SK-N-SH (cell line): ENCODE measurements around the gene RNF11. TPM values are rescaled to one million over a fixed set of nuclear protein-coding genes. Genes with fewer than 3 reads are reported as not detected.

ENCODE experiments used
- CTCF ChIA-PET: fragments of 300-600, 350-600 bp; formaldehyde crosslinking; extraction: SDS; loops from one replicate; lab custom pipeline; 2021; lab: Yijun Ruan, JAX
- POLR2A ChIA-PET: fragments of 350-600 bp; sonication (Branson Sonifier 250); formaldehyde crosslinking; extraction: SDS; loops from one replicate; lab custom pipeline; 2020; ENCODE audit warnings: antibody characterized with exemption, inconsistent platforms; lab: Yijun Ruan, JAX
- DNase-seq: peaks from one replicate; pipeline ENCODE4 v3.0.0; 2012
- H2AFZ ChIP-seq: fragments of 200-600 bp; sonication (generic); 2 replicates; pipeline ENCODE4 v1.8.1; 2016; ENCODE audit warnings: antibody characterized with exemption, mild to moderate bottlenecking, low read depth
- H3F3A ChIP-seq: fragments of 200-600 bp; sonication (generic); replicated peaks from 2 replicates; pipeline ENCODE3; 2016; ENCODE audit warnings: antibody characterized with exemption, mild to moderate bottlenecking; ENCODE audit not compliant: insufficient read depth
- H3K27ac ChIP-seq, 2 experiments: fragments of 200-500 bp in 1 of 2; fragments of 200-600 bp in 1 of 2; sonication (Bioruptor generic) in 1 of 2; sonication (generic), shearing (Covaris generic) in 1 of 2; 2 replicates each; pipeline versions ENCODE4 v1.5.1 to v1.6.1; 2014 to 2016; ENCODE audit warnings: low read depth in 2 of 2, inconsistent platforms in 1 of 2, low read length in 1 of 2, mild to moderate bottlenecking in 1 of 2, mixed read lengths in 1 of 2
- H3K27me3 ChIP-seq: fragments of 200-600 bp; sonication (generic), shearing (Covaris generic); 2 replicates; pipeline ENCODE4 v1.6.1; 2016; ENCODE audit warnings: mixed run types; ENCODE audit not compliant: insufficient read depth
- H3K36me3 ChIP-seq, 2 experiments: fragments of 200-500 bp in 1 of 2; fragments of 200-600 bp in 1 of 2; sonication (Bioruptor generic) in 1 of 2; sonication (generic) in 1 of 2; replicated peaks in 1 of 2; 2 replicates each; pipeline versions ENCODE3 to v1.5.1; 2014 to 2016; ENCODE audit warnings: low read length in 1 of 2, mild to moderate bottlenecking in 1 of 2; ENCODE audit not compliant: insufficient read depth in 2 of 2, control insufficient read depth in 1 of 2
- H3K4me1 ChIP-seq, 2 experiments: fragments of 200-500 bp in 1 of 2; fragments of 200-600 bp in 1 of 2; sonication (Bioruptor generic) in 1 of 2; sonication (generic), shearing (Covaris generic) in 1 of 2; 2 replicates each; pipeline versions ENCODE4 v1.5.1 to v1.6.1; 2014 to 2016; ENCODE audit warnings: low read depth in 1 of 2, low read length in 1 of 2, mixed run types in 1 of 2; ENCODE audit not compliant: insufficient read depth in 2 of 2, control insufficient read depth in 1 of 2
- H3K4me2 ChIP-seq: fragments of 200-600 bp; sonication (generic), shearing (Covaris generic); 2 replicates; pipeline ENCODE4 v1.6.1; 2017; ENCODE audit warnings: mixed run types
- H3K4me3 ChIP-seq, 2 experiments: fragments of 200-500 bp in 1 of 2; fragments of 200-600 bp in 1 of 2; sonication (Bioruptor generic) in 1 of 2; sonication (generic), shearing (Covaris generic) in 1 of 2; 2 replicates each; pipeline versions ENCODE4 v1.5.1 to v1.8.1; 2014 to 2016; ENCODE audit warnings: low read depth in 2 of 2, inconsistent platforms in 1 of 2, low read length in 1 of 2, mild to moderate bottlenecking in 1 of 2, mixed read lengths in 1 of 2, moderate library complexity in 1 of 2
- H3K79me2 ChIP-seq: fragments of 200-600 bp; sonication (generic); 2 replicates; pipeline ENCODE4 v1.8.1; 2017; ENCODE audit warnings: mild to moderate bottlenecking; ENCODE audit not compliant: insufficient read depth
- H3K9ac ChIP-seq: fragments of 200-600 bp; sonication (generic); 2 replicates; pipeline ENCODE4 v1.6.1; 2017; ENCODE audit warnings: mixed run types
- H3K9me2 ChIP-seq: fragments of 200-600 bp; sonication (generic); 2 replicates; pipeline ENCODE4 v1.6.1; 2017; ENCODE audit warnings: mixed run types
- H3K9me3 ChIP-seq: fragments of 200-600 bp; sonication (generic); 2 replicates; pipeline ENCODE4 v1.6.1; 2017; ENCODE audit warnings: mixed run types, mild to moderate bottlenecking, moderate library complexity
- H4K20me1 ChIP-seq: fragments of 200-600 bp; sonication (generic); 2 replicates; pipeline ENCODE4 v1.6.1; 2017; ENCODE audit warnings: mild to moderate bottlenecking, mixed run types; ENCODE audit not compliant: insufficient read depth
- CHD2 ChIP-seq: fragments of 150-350 bp; IDR thresholded peaks from 2 replicates; pipeline ENCODE4 v1.6.1; 2018; ENCODE audit warnings: low read length; ENCODE audit not compliant: partially characterized antibody
- EZH2phosphoT487 ChIP-seq: fragments of 200-600 bp; sonication (generic); IDR thresholded peaks from 2 replicates; pipeline ENCODE4 v1.6.1; 2017; ENCODE audit warnings: low read depth, mixed run types, mild to moderate bottlenecking, antibody characterized with exemption, moderate library complexity, borderline replicate concordance
- FOSL2 ChIP-seq: IDR thresholded peaks from 2 replicates; pipeline ENCODE4 v1.4.0; 2012; ENCODE audit warnings: low read depth, mild to moderate bottlenecking, moderate library complexity, borderline replicate concordance
- FOXJ3 ChIP-seq: sonication (generic); formaldehyde crosslinking; IDR thresholded peaks from 2 replicates; pipeline ENCODE4 v1.5.1; 2020; ENCODE audit warnings: mild to moderate bottlenecking, missing genetic modification reagents
- FOXM1 ChIP-seq: IDR thresholded peaks from 2 replicates; pipeline ENCODE4 v1.4.0; 2012; ENCODE audit warnings: low read depth, mild to moderate bottlenecking
- GABPA ChIP-seq: IDR thresholded peaks from 2 replicates; pipeline ENCODE4 v1.4.0; 2012; ENCODE audit warnings: low read depth, mild to moderate bottlenecking
- JUND ChIP-seq: IDR thresholded peaks from 2 replicates; pipeline ENCODE4 v1.4.0; 2012
- MEF2A ChIP-seq: IDR thresholded peaks from 2 replicates; pipeline ENCODE4 v1.4.0; 2012; ENCODE audit warnings: low read depth, borderline replicate concordance
- NFIC ChIP-seq: IDR thresholded peaks from 2 replicates; pipeline ENCODE4 v1.4.0; 2012; ENCODE audit warnings: borderline replicate concordance
- POLR2AphosphoS5 ChIP-seq: IDR thresholded peaks from 2 replicates; pipeline ENCODE4 v1.6.1; 2012; ENCODE audit warnings: low read depth, low read length
- RAD21 ChIP-seq: IDR thresholded peaks from 2 replicates; pipeline ENCODE4 v1.6.1; 2012; ENCODE audit warnings: mild to moderate bottlenecking, low read length
- RFX5 ChIP-seq: IDR thresholded peaks from 2 replicates; pipeline ENCODE4 v1.6.1; 2012; ENCODE audit warnings: mild to moderate bottlenecking, improper control_type of control experiment, low read length
- RXRA ChIP-seq: IDR thresholded peaks from 2 replicates; pipeline ENCODE4 v1.4.0; 2012; ENCODE audit warnings: low read depth, mild to moderate bottlenecking, borderline replicate concordance
- SIN3A ChIP-seq: IDR thresholded peaks from 2 replicates; pipeline ENCODE4 v1.6.1; 2012; ENCODE audit warnings: low read depth, mild to moderate bottlenecking, low read length, moderate library complexity, borderline replicate concordance
- TAF1 ChIP-seq: IDR thresholded peaks from 2 replicates; pipeline ENCODE4 v1.6.1; 2012; ENCODE audit warnings: low read depth, mild to moderate bottlenecking, low read length, moderate library complexity, borderline replicate concordance
- YY1 ChIP-seq: IDR thresholded peaks from 2 replicates; pipeline ENCODE4 v1.4.0; 2012; ENCODE audit warnings: low read depth, mild to moderate bottlenecking
- ZBTB33 ChIP-seq: IDR thresholded peaks from 2 replicates; pipeline ENCODE4 v1.4.0; 2012; ENCODE audit warnings: low read depth, borderline replicate concordance
- WGBS: methylation state at CpG from one replicate; pipeline ENCODE4 v1.1.6; 2017; ENCODE audit warnings: low lambda C conversion rate; 5-methylcytosine and 5-hydroxymethylcytosine counted together
- polyA plus RNA-seq, 3 experiments: library from polyadenylated mRNA; depleted of rRNA; stranded (reverse); fragments of >200 nt; gene quantifications; 2 replicates each; pipeline ENCODE4 v1.2.3, GENCODE V29; 2012
- TF ChIP-seq, protein P1 (sequence below): fragments of 200-600 bp; sonication (generic); IDR thresholded peaks from 2 replicates; pipeline ENCODE4 v1.6.1; 2017; ENCODE audit warnings: antibody characterized with exemption, mild to moderate bottlenecking, moderate library complexity
- TF ChIP-seq, protein P2 (sequence below): IDR thresholded peaks from 2 replicates; pipeline ENCODE4 v1.4.0; 2012; ENCODE audit warnings: low read depth, borderline replicate concordance
- TF ChIP-seq, protein P3 (sequence below): IDR thresholded peaks from 2 replicates; pipeline ENCODE4; 2012
- TF ChIP-seq, protein P4 (sequence below): fragments of 150-350 bp; IDR thresholded peaks from 2 replicates; pipeline ENCODE4 v1.6.1; 2016; ENCODE audit warnings: mild to moderate bottlenecking, low read depth, low read length

Gene RNF11
- polyA plus RNA-seq, 1 of the 3 experiments (the other 2 are of a cell fraction): 62.5 TPM

DNA sequence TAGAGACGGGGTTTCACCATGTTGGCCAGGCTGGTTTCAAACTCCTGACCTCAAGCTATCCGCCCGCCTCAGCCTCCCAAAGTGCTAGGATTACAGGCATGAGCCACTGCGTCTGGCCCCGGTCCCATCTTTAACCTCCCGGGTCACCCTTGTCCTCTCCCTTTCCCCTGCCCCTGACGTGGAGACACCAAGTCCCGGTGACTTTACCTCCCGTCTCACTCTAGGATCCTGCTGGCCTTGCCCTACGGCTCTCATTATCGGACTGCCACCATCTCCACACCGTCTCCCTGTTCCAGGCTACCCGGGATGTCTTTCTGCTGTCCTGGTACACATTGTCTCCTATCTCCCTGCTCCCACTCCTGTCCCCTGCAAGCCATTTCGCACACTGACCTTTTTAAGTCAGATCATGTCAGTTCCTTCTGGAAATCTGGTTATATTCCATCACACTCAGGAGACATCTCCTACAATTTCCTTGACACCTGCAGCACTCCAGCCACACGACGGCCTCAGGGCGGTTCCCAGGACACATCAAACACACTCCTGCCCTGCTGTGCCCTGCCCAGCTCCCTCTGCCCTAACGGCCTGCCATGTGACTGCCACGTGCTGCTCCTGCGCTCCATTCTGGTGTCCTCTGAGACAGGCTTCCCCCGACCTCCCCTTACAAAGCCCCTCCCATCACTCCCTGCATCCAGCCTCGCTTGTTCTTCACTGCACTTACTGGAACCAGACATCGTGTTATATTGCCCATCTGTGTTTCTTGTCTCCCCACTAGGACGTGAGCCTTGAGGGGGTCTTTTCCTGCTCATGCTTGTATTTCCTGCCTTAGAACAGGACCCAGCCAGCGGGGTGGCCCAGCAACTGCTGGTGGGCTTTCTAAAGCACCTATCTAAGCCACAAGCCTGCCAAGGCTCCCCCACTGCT, 61.6 kb downstream of the RNF11 start (continued):
- no peak for TF ChIP-seq MEF2A
- TF ChIP-seq EZH2phosphoT487: no peak
- TF ChIP-seq FOSL2: no peak
- no peak for TF ChIP-seq TAF1
- TF ChIP-seq, all 33 proteins: peak for 0

GRCh38 chr1:51298322-51298705, 62.2 kb downstream of the RNF11 start:
- no peak overlapping the region for H3K9ac ChIP-seq
- H3K36me3 ChIP-seq: no peaks in the 10 kb centered on the region
- H3K9me3 ChIP-seq: no peaks in the 10 kb centered on the region
- CTCF ChIA-PET: interaction anchor here (1.2 to 1.5 kb wide), 2 partner anchors 107 to 524 kb away, joined by 5 to 6 read pairs; no protein-coding TSS in a partner anchor
- DNase-seq: no peak
- WGBS: 97% methylated on average over 3 of the region's 4 CpGs
- no peaks in the 10 kb centered on the region for H3K27me3 ChIP-seq
- peaks cover 0 to 3% of the 10 kb centered on the region in 2 experiments; a peak in 1 of 4 replicates for H3K4me1 ChIP-seq
- no peaks in the 10 kb centered on the region for H3K79me2 ChIP-seq
- H4K20me1 ChIP-seq: no peaks in the 10 kb centered on the region
- H3K9me2 ChIP-seq: no peaks in the 10 kb centered on the region
- no peak overlapping the region for H3K4me3 ChIP-seq
- no peak overlapping the region for H3K27ac ChIP-seq
- H2AFZ ChIP-seq: no peak overlapping the region
- no peak for TF ChIP-seq FOXM1
- no peak for TF ChIP-seq FOXJ3 (CRISPR knock-in tag)
- TF ChIP-seq POLR2AphosphoS5: no peak
- TF ChIP-seq NFIC: no peak
- TF ChIP-seq EZH2phosphoT487: no peak
- TF ChIP-seq, protein P1, sequence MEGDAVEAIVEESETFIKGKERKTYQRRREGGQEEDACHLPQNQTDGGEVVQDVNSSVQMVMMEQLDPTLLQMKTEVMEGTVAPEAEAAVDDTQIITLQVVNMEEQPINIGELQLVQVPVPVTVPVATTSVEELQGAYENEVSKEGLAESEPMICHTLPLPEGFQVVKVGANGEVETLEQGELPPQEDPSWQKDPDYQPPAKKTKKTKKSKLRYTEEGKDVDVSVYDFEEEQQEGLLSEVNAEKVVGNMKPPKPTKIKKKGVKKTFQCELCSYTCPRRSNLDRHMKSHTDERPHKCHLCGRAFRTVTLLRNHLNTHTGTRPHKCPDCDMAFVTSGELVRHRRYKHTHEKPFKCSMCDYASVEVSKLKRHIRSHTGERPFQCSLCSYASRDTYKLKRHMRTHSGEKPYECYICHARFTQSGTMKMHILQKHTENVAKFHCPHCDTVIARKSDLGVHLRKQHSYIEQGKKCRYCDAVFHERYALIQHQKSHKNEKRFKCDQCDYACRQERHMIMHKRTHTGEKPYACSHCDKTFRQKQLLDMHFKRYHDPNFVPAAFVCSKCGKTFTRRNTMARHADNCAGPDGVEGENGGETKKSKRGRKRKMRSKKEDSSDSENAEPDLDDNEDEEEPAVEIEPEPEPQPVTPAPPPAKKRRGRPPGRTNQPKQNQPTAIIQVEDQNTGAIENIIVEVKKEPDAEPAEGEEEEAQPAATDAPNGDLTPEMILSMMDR: no peak
- TF ChIP-seq, protein P2, sequence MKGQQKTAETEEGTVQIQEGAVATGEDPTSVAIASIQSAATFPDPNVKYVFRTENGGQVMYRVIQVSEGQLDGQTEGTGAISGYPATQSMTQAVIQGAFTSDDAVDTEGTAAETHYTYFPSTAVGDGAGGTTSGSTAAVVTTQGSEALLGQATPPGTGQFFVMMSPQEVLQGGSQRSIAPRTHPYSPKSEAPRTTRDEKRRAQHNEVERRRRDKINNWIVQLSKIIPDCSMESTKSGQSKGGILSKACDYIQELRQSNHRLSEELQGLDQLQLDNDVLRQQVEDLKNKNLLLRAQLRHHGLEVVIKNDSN: no peak
- TF ChIP-seq JUND: no peak
- no peak for TF ChIP-seq ZBTB33
- TF ChIP-seq GABPA: no peak
- TF ChIP-seq SIN3A: no peak
- TF ChIP-seq RFX5: no peak
- no peak for TF ChIP-seq TAF1
- TF ChIP-seq, protein P3, sequence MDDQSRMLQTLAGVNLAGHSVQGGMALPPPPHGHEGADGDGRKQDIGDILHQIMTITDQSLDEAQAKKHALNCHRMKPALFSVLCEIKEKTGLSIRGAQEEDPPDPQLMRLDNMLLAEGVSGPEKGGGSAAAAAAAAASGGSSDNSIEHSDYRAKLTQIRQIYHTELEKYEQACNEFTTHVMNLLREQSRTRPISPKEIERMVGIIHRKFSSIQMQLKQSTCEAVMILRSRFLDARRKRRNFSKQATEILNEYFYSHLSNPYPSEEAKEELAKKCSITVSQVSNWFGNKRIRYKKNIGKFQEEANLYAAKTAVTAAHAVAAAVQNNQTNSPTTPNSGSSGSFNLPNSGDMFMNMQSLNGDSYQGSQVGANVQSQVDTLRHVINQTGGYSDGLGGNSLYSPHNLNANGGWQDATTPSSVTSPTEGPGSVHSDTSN: no peak
- no peak for TF ChIP-seq RAD21
- no peak for TF ChIP-seq RXRA
- no peak for TF ChIP-seq YY1
- TF ChIP-seq, protein P4, sequence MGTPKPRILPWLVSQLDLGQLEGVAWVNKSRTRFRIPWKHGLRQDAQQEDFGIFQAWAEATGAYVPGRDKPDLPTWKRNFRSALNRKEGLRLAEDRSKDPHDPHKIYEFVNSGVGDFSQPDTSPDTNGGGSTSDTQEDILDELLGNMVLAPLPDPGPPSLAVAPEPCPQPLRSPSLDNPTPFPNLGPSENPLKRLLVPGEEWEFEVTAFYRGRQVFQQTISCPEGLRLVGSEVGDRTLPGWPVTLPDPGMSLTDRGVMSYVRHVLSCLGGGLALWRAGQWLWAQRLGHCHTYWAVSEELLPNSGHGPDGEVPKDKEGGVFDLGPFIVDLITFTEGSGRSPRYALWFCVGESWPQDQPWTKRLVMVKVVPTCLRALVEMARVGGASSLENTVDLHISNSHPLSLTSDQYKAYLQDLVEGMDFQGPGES: no peak
- no peak for TF ChIP-seq CHD2
- no peaks in the 10 kb centered on the region for H3F3A ChIP-seq
- POLR2A ChIA-PET: no interaction called here
- H3K4me2 ChIP-seq: no peak overlapping the region
